H9 (cell line): ENCODE results near the gene DISC1. TPM values are rescaled to one million over a fixed set of nuclear protein-coding genes. Genes with fewer than 3 reads are reported as not detected.

Experiments used
- DNase-seq: peaks from one replicate; pipeline ENCODE4 v3.0.0-alpha.2; 2017
- H2AFZ ChIP-seq: one replicate; pipeline ENCODE4 v1.6.1; 2013; ENCODE audit warnings: mild to moderate bottlenecking, low read length, control low read depth, moderate library complexity
- H2AK5ac ChIP-seq: 2 replicates; pipeline ENCODE4 v1.6.1; 2013; ENCODE audit warnings: low read length, control low read depth, mixed read lengths; ENCODE audit not compliant: insufficient read length
- H2BK120ac ChIP-seq: one replicate; pipeline ENCODE4 v1.6.1; 2013; ENCODE audit warnings: low read depth, mild to moderate bottlenecking, low read length, control low read depth, inconsistent platforms; ENCODE audit not compliant: poor library complexity, severe bottlenecking
- H2BK12ac ChIP-seq: 2 replicates; pipeline ENCODE4 v1.6.1; 2013; ENCODE audit warnings: low read length, control low read depth, mixed read lengths, low read depth; ENCODE audit not compliant: insufficient read length
- H2BK15ac ChIP-seq: 2 replicates; pipeline ENCODE4 v1.6.1; 2013; ENCODE audit warnings: low read depth, low read length, control low read depth
- H2BK20ac ChIP-seq: one replicate; pipeline ENCODE4 v1.6.1; 2013; ENCODE audit warnings: low read depth, mild to moderate bottlenecking, low read length, control low read depth, inconsistent platforms; ENCODE audit not compliant: poor library complexity, severe bottlenecking
- H2BK5ac ChIP-seq: 2 replicates; pipeline ENCODE4 v1.6.1; 2013; ENCODE audit warnings: low read length, control low read depth, mixed read lengths; ENCODE audit not compliant: insufficient read length
- H3K14ac ChIP-seq: 2 replicates; pipeline ENCODE4 v1.6.1; 2013; ENCODE audit warnings: low read length, control low read depth; ENCODE audit not compliant: insufficient read depth
- H3K18ac ChIP-seq: 2 replicates; pipeline ENCODE4 v1.6.1; 2013; ENCODE audit warnings: low read depth, mild to moderate bottlenecking, mixed read lengths, low read length, control low read depth; ENCODE audit not compliant: insufficient read length
- H3K23ac ChIP-seq: 2 replicates; pipeline ENCODE4 v1.6.1; 2013; ENCODE audit warnings: low read length, control low read depth, mixed read lengths, low read depth; ENCODE audit not compliant: insufficient read length
- H3K23me2 ChIP-seq: 2 replicates; pipeline ENCODE4 v1.6.1; 2013; ENCODE audit warnings: low read depth, mild to moderate bottlenecking, mixed read lengths, low read length, control low read depth; ENCODE audit not compliant: insufficient read length, poor library complexity, severe bottlenecking
- H3K27ac ChIP-seq: 2 replicates; pipeline ENCODE4 v1.5.1; 2013; ENCODE audit warnings: low read length, control low read depth, mixed read lengths, low read depth; ENCODE audit not compliant: insufficient read length
- H3K27me3 ChIP-seq: 2 replicates; pipeline ENCODE4 v1.6.1; 2013; ENCODE audit warnings: low read length, control low read depth, inconsistent platforms; ENCODE audit not compliant: insufficient read depth
- H3K4ac ChIP-seq: 2 replicates; pipeline ENCODE4 v1.6.1; 2013; ENCODE audit warnings: low read depth, mild to moderate bottlenecking, control low read depth, inconsistent platforms, low read length, moderate library complexity
- H3K4me1 ChIP-seq: 2 replicates; pipeline ENCODE4 v1.6.1; 2013; ENCODE audit warnings: low read length, control low read depth, inconsistent platforms; ENCODE audit not compliant: insufficient read depth
- H3K4me2 ChIP-seq: 2 replicates; pipeline ENCODE4 v1.6.1; 2013; ENCODE audit warnings: low read length, control low read depth, mixed read lengths; ENCODE audit not compliant: insufficient read length, insufficient read depth
- H3K56ac ChIP-seq: 2 replicates; pipeline ENCODE4 v1.6.1; 2013; ENCODE audit warnings: low read depth, mild to moderate bottlenecking, mixed read lengths, low read length, control low read depth; ENCODE audit not compliant: insufficient read length
- H3K79me1 ChIP-seq: 2 replicates; pipeline ENCODE4 v1.6.1; 2013; ENCODE audit warnings: low read depth, mild to moderate bottlenecking, moderate library complexity, low read length, control low read depth, inconsistent platforms; ENCODE audit not compliant: insufficient read depth, poor library complexity, severe bottlenecking
- H3K79me2 ChIP-seq: 2 replicates; pipeline ENCODE4 v1.6.1; 2013; ENCODE audit warnings: low read length, control low read depth, inconsistent platforms; ENCODE audit not compliant: insufficient read depth
- H3K9ac ChIP-seq: 2 replicates; pipeline ENCODE4 v1.6.1; 2013; ENCODE audit warnings: low read length, control low read depth, mixed read lengths; ENCODE audit not compliant: insufficient read length; ENCODE audit errors: extremely low read depth
- H3K9me3 ChIP-seq: one replicate; pipeline ENCODE4 v1.6.1; 2013; ENCODE audit warnings: low read depth, low read length, inconsistent platforms; ENCODE audit not compliant: control insufficient read depth
- H3T11ph ChIP-seq: one replicate; pipeline ENCODE4 v1.6.1; 2013; ENCODE audit warnings: mild to moderate bottlenecking, low read length, control low read depth, inconsistent platforms
- H4K20me1 ChIP-seq: one replicate; pipeline ENCODE4 v1.6.1; 2013; ENCODE audit not compliant: control insufficient read depth, insufficient read length, insufficient read depth
- H4K5ac ChIP-seq: 2 replicates; pipeline ENCODE4 v1.6.1; 2013; ENCODE audit warnings: low read depth, mild to moderate bottlenecking, mixed read lengths, low read length, control low read depth; ENCODE audit not compliant: insufficient read length
- H4K8ac ChIP-seq: replicated peaks from 2 replicates; pipeline ENCODE4 v1.6.1; 2013; ENCODE audit warnings: low read length, control low read depth, mixed read lengths, low read depth; ENCODE audit not compliant: insufficient read length
- H4K91ac ChIP-seq: 2 replicates; pipeline ENCODE4 v1.6.1; 2013; ENCODE audit warnings: low read depth, mild to moderate bottlenecking, moderate library complexity, mixed read lengths, low read length, control low read depth; ENCODE audit not compliant: insufficient read length
- H3K27ac Mint-ChIP-seq, 3 experiments: 2 replicates in 2 of 3; 3 replicates in 1 of 3; pipeline ENCODE4 v1.8.0; 2020 to 2021; ENCODE audit warnings: mixed read lengths in 3 of 3, mild to moderate bottlenecking in 1 of 3, moderate library complexity in 1 of 3
- H3K27me3 Mint-ChIP-seq: 2 replicates; pipeline ENCODE4 v1.8.0; 2021; ENCODE audit warnings: low read depth, mild to moderate bottlenecking, moderate library complexity, mixed read lengths
- H3K36me3 Mint-ChIP-seq, 3 experiments: 2 replicates in 2 of 3; 3 replicates in 1 of 3; pipeline ENCODE4 v1.8.0; 2020 to 2021; ENCODE audit warnings: low read depth in 3 of 3, mixed read lengths in 3 of 3; ENCODE audit not compliant: insufficient read depth in 1 of 3
- H3K4me1 Mint-ChIP-seq, 2 experiments: 2 replicates each; pipeline ENCODE4 v1.8.0; 2020; ENCODE audit warnings: mixed read lengths in 2 of 2
- H3K4me3 Mint-ChIP-seq, 2 experiments: 2 replicates in 1 of 2; 3 replicates in 1 of 2; pipeline ENCODE4 v1.8.0; 2020 to 2021; ENCODE audit warnings: mild to moderate bottlenecking in 2 of 2, mixed read lengths in 2 of 2, moderate library complexity in 1 of 2
- H3K9me3 Mint-ChIP-seq, 2 experiments: 2 replicates in 1 of 2; 3 replicates in 1 of 2; pipeline ENCODE4 v1.8.0; 2020; ENCODE audit warnings: mild to moderate bottlenecking in 2 of 2, mixed read lengths in 2 of 2, moderate library complexity in 1 of 2
- WGBS: extraction: QIAGEN DNeasy Blood & Tissue Kit; methylation state at CpG from one replicate; pipeline ENCODE4 v1.1.7; 2013; ENCODE audit warnings: missing lambda C conversion rate, low lambda C conversion rate, mixed read lengths; ENCODE audit not compliant: insufficient read length; ENCODE audit errors: extremely low coverage; 5-methylcytosine and 5-hydroxymethylcytosine counted together
- total RNA-seq: library from RNA; stranded (reverse); gene quantifications from 2 replicates; pipeline ENCODE4 v1.2.1, GENCODE V29; 2021
- TF ChIP-seq, protein P1 (sequence below): fragments of 200-600 bp; sonication (generic); conservative IDR thresholded peaks from 3 replicates; pipeline ENCODE4 v1.8.0; 2021; ENCODE audit warnings: antibody characterized with exemption, mild to moderate bottlenecking

The DISC1 gene
- total RNA-seq, 1 experiment from 2014 or later, result 2.5 TPM

DNA sequence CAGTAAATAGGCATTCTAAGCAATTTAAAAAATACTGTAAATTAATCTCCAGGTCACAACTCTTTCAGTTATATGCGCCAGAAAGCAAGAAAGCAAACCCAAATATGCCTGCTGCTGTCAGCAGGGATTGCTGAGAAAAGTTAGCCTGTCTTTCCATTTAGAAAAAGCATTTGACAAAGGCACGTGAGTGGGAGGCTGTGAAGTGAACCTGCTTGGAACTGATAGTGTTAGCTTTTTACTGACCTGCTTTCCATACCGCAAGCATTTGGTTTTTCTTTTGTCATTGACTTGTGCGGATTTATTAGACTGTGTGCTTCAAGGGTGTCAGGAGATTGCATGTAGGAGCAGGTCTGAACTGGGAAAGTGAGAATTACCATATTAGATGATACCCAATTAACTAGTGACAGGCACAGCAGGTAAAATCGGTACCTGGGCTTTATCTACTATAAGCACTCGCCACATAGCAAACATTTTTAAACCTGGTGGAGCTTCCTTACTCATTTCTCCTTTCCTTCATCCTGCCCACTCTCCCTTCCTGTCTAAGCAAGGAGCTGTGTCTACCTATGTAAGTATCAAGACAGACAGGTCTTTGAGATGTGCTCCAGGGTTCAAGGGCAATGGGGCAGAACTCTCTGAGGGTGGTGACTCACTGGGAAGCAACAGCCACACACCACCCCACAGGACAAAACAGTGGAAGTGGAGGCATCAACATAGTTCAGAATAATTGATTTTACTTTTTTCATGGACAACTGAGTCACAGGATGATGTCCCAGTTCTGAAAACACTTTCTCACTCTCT, 323.9 kb downstream of the DISC1 start:
- WGBS, result no CpG with 5 or more reads among the region's 6 CpGs
- H2BK15ac ChIP-seq, result no peak overlapping the region
- peak overlapping the region in 1 of 3 experiments; percentile 10; a peak in 1 of 7 replicates for H3K27ac Mint-ChIP-seq

More for the DNA sequence above, 323.9 kb downstream of the DISC1 start:
- peaks cover 17 to 18% of the 10 kb centered on the region in 2 experiments for H3K4me1 Mint-ChIP-seq
- Histone ChIP-seq H3K9ac (no peak overlapping the region), H3K27ac (no peak overlapping the region), H4K20me1 (no peaks in the 10 kb centered on the region), H3K4me2 (no peak overlapping the region), H2BK20ac (no peak overlapping the region), H3K27me3 (0 out of 2 replicates have a peak, but pooled peaks cover 2% of the 10 kb centered on the region), H4K91ac (no peak overlapping the region), H2AK5ac (no peak overlapping the region), H3T11ph (no peak overlapping the region), H2BK12ac (no peak overlapping the region), H3K79me2 (no peaks in the 10 kb centered on the region), H4K8ac (no peak overlapping the region), H3K18ac (no peak overlapping the region), H3K23ac (no peak overlapping the region), H3K4ac (no peak overlapping the region), H3K14ac (no peak overlapping the region), H2BK5ac (no peak overlapping the region), H3K79me1 (no peaks in the 10 kb centered on the region), H3K4me1 (peaks cover 2% of the 10 kb centered on the region), H2BK120ac (no peak overlapping the region), H3K9me3 (no peaks in the 10 kb centered on the region), H2AFZ (no peak overlapping the region), H3K23me2 (no peaks in the 10 kb centered on the region), H4K5ac (no peak overlapping the region), H3K56ac (no peak overlapping the region)
- H3K27me3 Mint-ChIP-seq, result peaks cover 6% of the 10 kb centered on the region
- H3K36me3 Mint-ChIP-seq, result peaks cover 0 to 2% (median 0%) of the 10 kb centered on the region in 3 experiments; a peak in 3 of 7 replicates
- no peak for DNase-seq
- TF ChIP-seq, protein P1, sequence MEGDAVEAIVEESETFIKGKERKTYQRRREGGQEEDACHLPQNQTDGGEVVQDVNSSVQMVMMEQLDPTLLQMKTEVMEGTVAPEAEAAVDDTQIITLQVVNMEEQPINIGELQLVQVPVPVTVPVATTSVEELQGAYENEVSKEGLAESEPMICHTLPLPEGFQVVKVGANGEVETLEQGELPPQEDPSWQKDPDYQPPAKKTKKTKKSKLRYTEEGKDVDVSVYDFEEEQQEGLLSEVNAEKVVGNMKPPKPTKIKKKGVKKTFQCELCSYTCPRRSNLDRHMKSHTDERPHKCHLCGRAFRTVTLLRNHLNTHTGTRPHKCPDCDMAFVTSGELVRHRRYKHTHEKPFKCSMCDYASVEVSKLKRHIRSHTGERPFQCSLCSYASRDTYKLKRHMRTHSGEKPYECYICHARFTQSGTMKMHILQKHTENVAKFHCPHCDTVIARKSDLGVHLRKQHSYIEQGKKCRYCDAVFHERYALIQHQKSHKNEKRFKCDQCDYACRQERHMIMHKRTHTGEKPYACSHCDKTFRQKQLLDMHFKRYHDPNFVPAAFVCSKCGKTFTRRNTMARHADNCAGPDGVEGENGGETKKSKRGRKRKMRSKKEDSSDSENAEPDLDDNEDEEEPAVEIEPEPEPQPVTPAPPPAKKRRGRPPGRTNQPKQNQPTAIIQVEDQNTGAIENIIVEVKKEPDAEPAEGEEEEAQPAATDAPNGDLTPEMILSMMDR, result no peak
- H3K9me3 Mint-ChIP-seq, result peaks cover 0 to 6% of the 10 kb centered on the region in 2 experiments; a peak in 3 of 5 replicates
- no peak overlapping the region for H3K4me3 Mint-ChIP-seq
